K562 (cell line): Measurements from ENCODE around the gene MAB21L1. TPM values are rescaled to one million over a fixed set of nuclear protein-coding genes. Genes with fewer than 3 reads are reported as not detected.

Experiments used
- ATAC-seq: fragments of 200-7000 bp; cut with Tn5 transposase; 3 replicates; pipeline ENCODE4 v1.9.1; 2020; ENCODE audit warnings: moderate library complexity
- BruUV-seq: library from RNA; stranded (reverse); fragments of 400-500 nt; replicated peaks from 2 replicates; lab custom pipeline; 2021; lab: Mats Ljungman, UMichigan
- CTCF ChIA-PET: fragments of 300-600 bp; formaldehyde crosslinking; extraction: SDS; loops from one replicate; lab custom pipeline; 2021; ENCODE audit warnings: low intra/inter-chr PET ratio; lab: Yijun Ruan, JAX
- POLR2A ChIA-PET: fragments of 300-600, 350-650 bp; sonication (Branson Sonifier 250); formaldehyde crosslinking; extraction: SDS; loops from one replicate; lab custom pipeline; 2021; ENCODE audit warnings: antibody characterized with exemption, inconsistent platforms; lab: Yijun Ruan, JAX
- DNase-seq, 4 experiments: peaks; one replicate each; pipeline versions ENCODE4 v3.0.0 to v3.0.0-alpha.2; 2011 to 2018; ENCODE audit warnings: low spot score in 3 of 4, mixed read lengths in 3 of 4; ENCODE audit errors: extremely low read depth in 1 of 4
- FAIRE-seq: peaks from 2 replicates; lab custom pipeline; 2011; peaks lifted over from hg19 to GRCh38; lab: Jason Lieb, UNC
- H2AFZ ChIP-seq: 2 replicates; pipeline ENCODE4 v1.6.0; 2011; ENCODE audit warnings: low read depth, low read length, control low read depth, inconsistent platforms
- H3K27ac ChIP-seq: fragments of 200-600 bp; 3 replicates; pipeline ENCODE4 v1.8.0; 2011; ENCODE audit warnings: low read depth, mild to moderate bottlenecking, control low read depth, inconsistent platforms, low read length, moderate library complexity, mixed read lengths; ENCODE audit errors: extremely low read depth
- H3K27me3 ChIP-seq, 2 experiments: fragments of 300-600 bp in 1 of 2; 2 replicates in 1 of 2; 3 replicates in 1 of 2; pipeline versions ENCODE4 v1.6.0 to v1.8.0; 2011; ENCODE audit warnings: inconsistent platforms in 2 of 2, low read length in 2 of 2, mild to moderate bottlenecking in 1 of 2, mixed read lengths in 1 of 2, moderate library complexity in 1 of 2; ENCODE audit not compliant: control insufficient read depth in 2 of 2, insufficient read depth in 2 of 2
- H3K36me3 ChIP-seq: fragments of 300-600 bp; 3 replicates; pipeline ENCODE4 v1.8.0; 2011; ENCODE audit warnings: mild to moderate bottlenecking, low read length, inconsistent platforms; ENCODE audit not compliant: control insufficient read depth, insufficient read depth
- H3K4me1 ChIP-seq, 2 experiments: fragments of 200-600 bp in 1 of 2; replicated peaks in 1 of 2; 2 replicates in 1 of 2; 3 replicates in 1 of 2; pipeline versions ENCODE4 v1.5.1 to v1.8.0; 2011; ENCODE audit warnings: inconsistent platforms in 2 of 2, low read length in 2 of 2, mild to moderate bottlenecking in 1 of 2, mixed read lengths in 1 of 2, moderate library complexity in 1 of 2; ENCODE audit not compliant: control insufficient read depth in 2 of 2, insufficient read depth in 2 of 2
- H3K4me2 ChIP-seq: 2 replicates; pipeline ENCODE4 v1.6.1; 2011; ENCODE audit warnings: low read length, control low read depth, inconsistent platforms, mixed read lengths; ENCODE audit not compliant: insufficient read depth
- H3K4me3 ChIP-seq: fragments of 200-600 bp; sonication (generic), shearing (Covaris generic); 2 replicates; pipeline ENCODE4 v1.5.1; 2016; ENCODE audit warnings: control low read depth, inconsistent platforms
- H3K79me2 ChIP-seq: fragments of 200-600 bp; 3 replicates; pipeline ENCODE4 v1.8.0; 2011; ENCODE audit warnings: low read length, inconsistent platforms; ENCODE audit not compliant: control insufficient read depth, insufficient read depth
- H3K9ac ChIP-seq, 2 experiments: 2 replicates each; pipeline versions ENCODE4 v1.6.0 to v1.6.1; 2011; ENCODE audit warnings: low read depth in 2 of 2, low read length in 2 of 2, control low read depth in 1 of 2, inconsistent platforms in 1 of 2, mild to moderate bottlenecking in 1 of 2, mixed read lengths in 1 of 2; ENCODE audit not compliant: insufficient read depth in 1 of 2
- H3K9me1 ChIP-seq: one replicate; pipeline ENCODE4 v1.6.0; 2011; ENCODE audit warnings: inconsistent platforms, mild to moderate bottlenecking, low read length, moderate library complexity; ENCODE audit not compliant: control insufficient read depth, insufficient read depth
- H3K9me3 ChIP-seq: replicated peaks from 2 replicates; pipeline ENCODE4 v1.5.1; 2011; ENCODE audit warnings: low read depth, low read length, inconsistent platforms; ENCODE audit not compliant: control insufficient read depth, insufficient read depth
- H4K20me1 ChIP-seq: replicated peaks from 2 replicates; pipeline ENCODE4 v1.6.1; 2011; ENCODE audit warnings: low read length, inconsistent platforms, mixed read lengths; ENCODE audit not compliant: control insufficient read depth, insufficient read depth
- CTCF ChIP-seq, 3 experiments: IDR thresholded peaks in 2 of 3; conservative IDR thresholded peaks in 1 of 3; 2 replicates each; pipeline ENCODE4 v1.5.1; 2011 to 2012; ENCODE audit warnings: low read length in 3 of 3, mild to moderate bottlenecking in 3 of 3, control low read depth in 2 of 3, improper control_type of control experiment in 1 of 3, inconsistent platforms in 1 of 3, low read depth in 1 of 3, mixed read lengths in 1 of 3, moderate library complexity in 1 of 3; ENCODE audit not compliant: insufficient read depth in 2 of 3
- ELF4 ChIP-seq: fragments of 450-650 bp; formaldehyde crosslinking; IDR thresholded peaks from 2 replicates; pipeline ENCODE4 v1.4.0; 2022; ENCODE audit warnings: missing genetic modification characterization
- ETS2 ChIP-seq: IDR thresholded peaks from 2 replicates; pipeline ENCODE4 v1.6.1; 2016; ENCODE audit warnings: borderline replicate concordance, missing genetic modification characterization, mild to moderate bottlenecking, moderate library complexity, missing compliant biosample characterization; ENCODE audit not compliant: poor library complexity, severe bottlenecking
- FOXA3 ChIP-seq, 2 experiments: fragments of 450-650 bp in 1 of 2; sonication (generic) in 1 of 2; formaldehyde crosslinking; IDR thresholded peaks in 1 of 2; conservative IDR thresholded peaks in 1 of 2; 2 replicates each; pipeline versions ENCODE4 v1.4.0 to v1.8.0; 2020 to 2022; ENCODE audit warnings: mild to moderate bottlenecking in 2 of 2, missing genetic modification reagents in 1 of 2
- HMG20A ChIP-seq: fragments of 450-650 bp; formaldehyde crosslinking; conservative IDR thresholded peaks from 2 replicates; pipeline ENCODE4 v1.4.0; 2020; ENCODE audit warnings: mild to moderate bottlenecking, mixed read lengths
- SNRNP70 ChIP-seq: fragments of 200-400 bp; formaldehyde crosslinking; optimal IDR thresholded peaks from 2 replicates; pipeline ENCODE3; 2017; ENCODE audit warnings: low read depth, low read length
- TFAM ChIP-seq: fragments of 250-450 bp; sonication (Bioruptor Pico); conservative IDR thresholded peaks from 2 replicates; pipeline ENCODE4 v1.5.0; 2021; ENCODE audit warnings: mild to moderate bottlenecking, moderate library complexity
- ZNF717 ChIP-seq: fragments of 250-450 bp; sonication (Bioruptor Pico); IDR thresholded peaks from 2 replicates; pipeline ENCODE4 v1.5.0; 2021
- WGBS: fragments of 100-300 bp; shearing (Covaris generic); methylation state at CpG from one replicate; pipeline ENCODE4 v1.1.6; 2016; ENCODE audit warnings: low coverage, mixed read lengths; ENCODE audit not compliant: insufficient coverage; ENCODE audit errors: missing lambda C conversion rate; 5-methylcytosine and 5-hydroxymethylcytosine counted together
- in situ Hi-C: fragments of 300-500 bp; cut with MboI; formaldehyde crosslinking; loops from 4 replicates; pipeline ENCODE4 v1.15.0; 2018; ENCODE audit warnings: inconsistent platforms, mixed read lengths
- intact Hi-C: fragments of 100-400 bp; cut with micrococcal nuclease; formaldehyde crosslinking; loops from 2 replicates; pipeline ENCODE4 v1.14.2; 2022
- polyA plus RNA-seq, 8 experiments: library from polyadenylated mRNA; depleted of rRNA in 4 of 8; stranded (reverse) in 5 of 8; unstranded in 3 of 8; fragments of >200 nt; fragmentation: Nextera tagmentation in 2 of 8; fragmentation: Illumina TruSeq in 1 of 8; extraction: Ambion mirVana in 2 of 8; extraction: Trizol in 1 of 8; gene quantifications; 2 replicates each; pipeline versions ENCODE4 v1.2.1 to v1.2.3, GENCODE V29; 2011 to 2014; ENCODE audit warnings: inconsistent platforms in 1 of 8, missing spikeins in 1 of 8
- total RNA-seq, 7 experiments: library from RNA; depleted of rRNA in 6 of 7; stranded (reverse); fragments of >200 nt in 6 of 7; fragmentation: Illumina TruSeq in 2 of 7; extraction: Trizol in 2 of 7; gene quantifications; 2 replicates each; pipeline versions ENCODE4 v1.2.1 to v1.2.3, GENCODE V29; 2011 to 2021; ENCODE audit warnings: low replicate concordance in 1 of 7

Gene MAB21L1
- total and polyA plus RNA-seq, 9 of the 15 experiments (the other 6 are each of a cell fraction or from before 2014, with no cell fraction given): not detected

GRCh38 chr13:35470671-35471661 is 5.5 kb downstream of the MAB21L1 start:
- TF ChIP-seq ELF4 (CRISPR knock-in tag) (no peak), HMG20A (no peak), ZNF717 (CRISPR knock-in tag) (no peak), SNRNP70 (no peak), TFAM (no peak), FOXA3 (CRISPR knock-in tag; conservative IDR thresholded peaks at IDR 0.05 in 1 of 2, IDR thresholded peaks at IDR 0.05 in 1 of 2) (no peak), ETS2 (no peak), CTCF (IDR thresholded peaks at IDR 0.05 in 2 of 3, conservative IDR thresholded peaks at IDR 0.05 in 1 of 3; ENCODE audit: insufficient read depth in 2 of 3, low read depth in 1 of 3, low read length in 3 of 3) (no peak)

More at GRCh38 chr13:35470671-35471661, 5.5 kb downstream of the MAB21L1 start:
- BruUV-seq: no TSS peak
- H3K79me2 ChIP-seq: no peaks in the 10 kb centered on the region
- H2AFZ ChIP-seq: no peak overlapping the region
- ChIA-PET POLR2A (no interaction called here), CTCF (no interaction called here)
- WGBS: 2% methylated on average over 39 of the region's 68 CpGs
- no peaks in the 10 kb centered on the region for H3K9me3 ChIP-seq
- H3K4me3 ChIP-seq: no peak overlapping the region
- ATAC-seq (no peak), FAIRE-seq (no peak), DNase-seq (no peak)
- intact Hi-C loops: no loop called here
- H3K36me3 ChIP-seq: no peaks in the 10 kb centered on the region
- in situ Hi-C loops: no loop called here
- H3K4me1 ChIP-seq: no peaks in the 10 kb centered on the region
- no peak overlapping the region for H3K9ac ChIP-seq
- peaks cover 0 to 8% of the 10 kb centered on the region in 2 experiments; a peak in 2 of 5 replicates for H3K27me3 ChIP-seq
- H3K4me2 ChIP-seq: no peak overlapping the region
- no peak overlapping the region for H3K27ac ChIP-seq
- no peaks in the 10 kb centered on the region for H3K9me1 ChIP-seq
- no peaks in the 10 kb centered on the region for H4K20me1 ChIP-seq
